C1 segment of cervical spinal cord (tissue), 14 donors: Measurements from ENCODE around the gene SLC25A34.

Source experiments
- DNase-seq, 14 donors: peaks; one replicate each; lab custom pipeline; 2025; lab: John Stamatoyannopoulos, UW

The SLC25A34 gene

GRCh38 chr1:15733218-15733725 is 2.8 kb upstream of the SLC25A34 start:
- DNase-seq: peak in 1 of 14 donors; percentile 20

DNA sequence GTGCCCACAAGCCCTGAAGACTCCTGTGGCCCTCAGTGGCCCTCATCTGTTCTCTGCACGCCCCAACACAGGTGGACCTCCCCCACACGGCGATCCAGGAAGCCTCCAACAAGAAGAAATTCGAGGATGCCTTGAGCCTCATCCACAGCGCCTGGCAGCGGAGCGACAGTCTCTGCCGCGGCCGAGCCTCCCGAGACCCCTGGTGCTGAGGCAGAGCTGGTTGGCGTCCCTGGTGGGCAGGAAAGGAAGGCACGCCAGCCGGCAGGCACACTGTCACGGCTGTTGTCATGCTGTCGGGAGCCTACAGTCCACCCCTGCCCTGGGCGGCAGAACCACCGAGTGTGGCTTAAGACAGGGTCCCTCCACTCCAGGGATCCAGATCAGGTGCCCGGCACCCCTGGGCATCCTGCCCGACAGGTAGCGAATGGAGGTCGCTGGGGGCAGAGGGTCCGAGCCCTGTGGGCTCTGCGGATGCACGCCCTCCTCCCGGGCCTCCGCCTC is 2.3 kb upstream of the SLC25A34 start:
- DNase-seq: no peak

DNA sequence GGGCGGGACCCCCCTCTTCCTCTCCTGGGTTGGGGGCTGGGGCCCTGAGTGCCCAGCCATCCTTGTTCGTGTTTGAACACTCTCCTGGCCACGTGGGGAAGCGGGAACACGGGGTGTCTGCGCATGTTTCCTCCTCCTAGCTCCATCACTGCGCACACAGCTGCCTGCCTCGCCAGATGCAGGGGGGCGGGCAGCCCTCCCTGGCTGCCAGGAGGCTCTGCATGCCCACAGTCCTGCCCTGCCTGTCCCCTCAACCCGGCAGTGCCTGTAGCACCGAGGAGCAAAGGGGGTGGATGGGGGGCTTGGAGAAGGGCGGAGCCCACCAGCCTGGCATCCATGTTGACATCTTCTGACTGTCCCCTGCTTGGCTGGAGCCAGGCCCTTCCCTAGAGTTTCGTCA is 1.8 kb upstream of the SLC25A34 start:
- no peak for DNase-seq

DNA sequence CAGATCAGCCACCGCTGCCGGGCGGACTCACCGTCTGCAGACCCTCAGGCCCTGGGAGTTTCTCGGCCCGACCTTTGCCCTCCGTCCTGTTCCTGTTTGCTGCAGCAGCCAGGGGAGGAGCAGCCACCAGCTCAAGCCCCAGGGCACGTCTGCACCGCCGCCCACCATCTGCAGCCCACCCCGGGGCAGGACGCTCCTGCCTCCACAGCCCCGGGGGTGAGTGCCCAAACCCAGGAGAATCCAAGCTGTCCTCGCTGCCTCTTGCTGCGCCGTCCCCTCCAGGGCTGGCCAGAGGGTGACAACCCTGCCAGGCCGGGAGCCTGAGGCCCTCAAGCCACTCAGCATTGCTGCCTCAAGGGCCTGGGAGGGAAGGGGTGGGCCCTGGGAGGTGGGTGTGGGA is 1.2 kb upstream of the SLC25A34 start:
- no peak for DNase-seq

DNA sequence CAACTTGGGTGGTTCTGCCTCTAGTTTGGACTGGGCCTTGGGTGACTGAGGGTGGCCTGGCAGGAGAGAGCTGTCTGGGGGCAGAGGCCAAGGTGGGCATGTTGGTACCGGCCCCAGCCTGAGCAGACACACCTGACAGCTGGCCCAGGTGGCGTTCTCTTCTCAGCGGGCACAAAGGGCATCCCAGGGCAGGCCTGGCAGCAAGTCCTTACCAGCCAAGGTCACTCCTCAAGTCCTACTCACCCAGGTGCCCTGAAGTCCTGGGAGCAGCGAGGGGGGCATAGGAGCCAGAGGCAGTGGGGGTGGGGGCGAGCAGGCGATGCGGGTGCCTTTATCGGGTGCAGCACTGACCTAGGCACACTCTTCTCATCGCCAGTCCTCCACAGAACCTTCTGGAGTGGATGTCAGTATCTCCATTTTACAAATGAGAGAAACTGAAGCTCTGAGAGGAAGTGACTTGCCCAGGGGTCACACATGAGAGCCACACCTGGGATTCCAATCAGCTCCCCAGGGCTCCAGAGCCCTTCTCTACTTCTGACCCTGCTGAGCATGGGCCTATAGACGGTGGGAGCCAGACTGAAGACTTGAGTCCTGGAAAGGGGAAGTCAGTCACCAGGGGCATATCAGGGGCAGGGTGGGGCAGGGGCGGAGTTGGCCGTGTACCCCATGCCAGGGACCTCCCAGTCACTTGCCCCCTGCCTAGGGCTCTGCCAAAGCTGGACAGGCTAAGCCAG is 587 bp upstream of the SLC25A34 start:
- DNase-seq: no peak

DNA sequence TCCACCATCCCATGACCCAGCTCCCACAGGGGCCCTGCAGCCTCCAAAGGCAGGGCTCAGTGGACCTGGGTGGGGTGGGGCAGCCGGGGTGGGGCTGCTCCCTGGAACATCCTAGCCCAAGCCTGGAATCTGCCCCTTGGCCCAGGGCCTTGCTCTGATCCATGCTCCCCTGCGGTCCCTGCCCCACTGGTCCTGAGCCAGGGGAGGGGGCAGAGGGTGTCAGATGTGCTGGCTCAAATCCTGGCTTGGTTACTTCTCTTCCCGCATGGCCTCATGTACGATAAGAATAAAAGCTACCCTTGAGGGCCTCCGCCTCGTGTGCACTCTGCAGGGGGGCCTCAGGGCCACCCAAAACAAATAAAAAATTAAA is 819 bp downstream of the SLC25A34 start:
- no peak for DNase-seq

DNA sequence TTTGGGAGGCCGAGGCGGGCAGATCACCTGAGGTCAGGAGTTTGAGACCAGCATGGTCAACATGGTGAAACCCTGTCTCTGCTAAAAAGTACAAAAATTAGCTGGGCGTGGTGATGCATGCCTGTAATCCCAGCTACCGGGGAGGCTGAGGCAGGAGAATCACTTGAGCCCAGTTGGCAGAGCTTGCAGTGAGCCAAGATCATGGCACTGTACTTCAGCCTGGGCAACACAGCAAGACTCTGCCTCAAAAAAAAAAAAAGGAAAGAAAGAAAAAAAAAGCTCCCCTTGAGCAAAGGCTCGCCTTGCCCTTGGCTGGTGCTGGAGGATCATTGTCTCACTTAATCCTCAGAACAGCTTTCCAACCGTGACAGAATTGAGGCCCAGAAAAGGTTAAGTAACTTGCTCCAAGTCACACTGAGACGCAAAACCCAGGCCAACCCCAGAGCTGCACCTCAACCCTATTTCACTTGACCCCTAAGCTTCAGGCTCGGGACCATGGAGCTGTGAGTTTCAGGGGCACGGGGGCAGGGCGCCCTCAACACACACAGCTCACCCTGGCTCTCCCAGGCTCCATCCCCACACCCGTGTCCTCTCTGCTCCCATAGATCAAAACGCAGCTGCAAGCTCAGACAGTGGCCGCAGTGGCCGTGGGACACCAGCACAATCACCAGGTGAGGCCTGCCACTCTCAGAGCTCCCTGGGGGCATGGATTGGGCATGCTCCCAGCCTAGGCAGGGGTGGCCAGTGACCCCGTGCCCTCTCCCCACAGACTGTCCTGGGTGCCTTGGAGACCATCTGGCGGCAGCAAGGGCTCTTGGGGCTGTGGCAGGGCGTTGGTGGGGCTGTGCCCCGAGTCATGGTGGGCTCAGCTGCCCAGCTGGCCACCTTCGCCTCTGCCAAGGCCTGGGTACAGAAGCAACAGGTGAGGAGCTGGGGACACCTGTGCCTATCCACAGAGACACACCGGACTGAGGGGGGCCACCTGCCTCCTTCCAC is 1.6 kb downstream of the SLC25A34 start:
- no peak for DNase-seq

- DNase-seq: no peak
Observed at GRCh38 chr1:15738416-15739113, 2.5 kb downstream of the SLC25A34 start.

DNA sequence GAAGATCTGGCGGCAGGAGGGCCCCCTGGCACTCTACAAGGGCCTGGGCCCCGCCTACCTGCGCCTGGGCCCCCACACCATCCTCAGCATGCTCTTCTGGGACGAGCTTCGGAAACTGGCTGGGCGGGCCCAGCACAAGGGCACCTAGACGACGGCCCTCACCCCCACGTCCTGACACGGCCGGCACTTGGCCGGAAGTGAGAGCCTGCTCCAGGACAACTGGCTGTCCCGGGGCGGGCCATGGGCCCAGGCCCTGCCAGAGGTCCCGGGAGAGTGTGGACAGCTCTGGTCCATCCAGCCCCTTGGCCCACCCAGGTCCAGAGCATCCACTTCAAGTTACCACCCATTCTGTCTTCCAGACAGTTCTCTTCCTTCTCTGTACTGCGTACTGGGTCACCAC is 3.2 kb downstream of the SLC25A34 start:
- no peak for DNase-seq

DNA sequence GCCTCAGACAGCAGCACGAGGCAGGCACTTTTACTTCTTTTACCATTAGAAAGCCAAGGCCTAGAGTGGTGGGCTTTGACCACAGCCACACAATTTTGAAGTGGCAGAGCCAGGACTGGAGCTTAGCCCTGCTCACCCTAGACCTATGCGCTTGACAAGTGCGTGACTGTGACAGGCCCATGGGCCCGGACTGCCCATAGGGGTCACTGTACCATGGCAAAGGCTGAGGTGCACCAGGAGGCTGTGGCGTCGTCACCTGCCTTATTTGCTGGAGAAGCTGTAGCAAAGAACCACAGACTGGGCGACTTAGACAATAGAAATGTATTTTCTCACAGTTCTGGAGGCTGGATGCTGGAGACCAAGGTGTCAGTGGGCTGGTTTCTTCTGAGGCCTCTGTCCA is 3.7 kb downstream of the SLC25A34 start:
- no peak for DNase-seq

GRCh38 chr1:15740924-15741850 is 5.1 kb downstream of the SLC25A34 start:
- peak in 10 of 14 donors; percentile 14 to 80 (median 24) for DNase-seq

DNA sequence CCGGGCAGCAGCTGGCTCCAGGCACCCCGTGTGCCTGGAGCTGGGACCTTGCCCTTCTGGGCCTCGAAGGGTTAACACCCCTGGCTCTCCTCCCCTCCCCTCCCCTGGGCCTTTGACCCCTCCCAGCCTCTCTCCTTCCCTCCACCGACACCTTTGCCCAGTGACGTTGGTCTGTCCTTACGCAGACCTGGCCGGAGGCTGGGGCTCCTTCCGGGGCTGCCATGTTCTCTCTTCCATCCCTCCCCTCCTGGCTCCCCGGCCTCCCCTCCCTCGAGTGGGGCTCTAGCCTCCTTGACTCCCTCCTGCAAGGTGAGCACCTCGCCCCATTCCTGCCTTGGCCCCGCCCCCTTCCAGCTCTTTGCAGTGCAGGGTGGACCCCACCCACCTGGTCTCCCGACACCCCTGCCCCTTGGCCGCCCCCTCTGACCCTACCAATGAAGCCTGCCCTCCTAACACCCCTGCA is 6.3 kb downstream of the SLC25A34 start, which contains the start of gene TMEM82:
Gene TMEM82 (plus strand): TSS at position 161 of the 463 bp plus-strand sequence. CDS start 61 bp downstream, at position 222.
- DNase-seq: no peak

DNA sequence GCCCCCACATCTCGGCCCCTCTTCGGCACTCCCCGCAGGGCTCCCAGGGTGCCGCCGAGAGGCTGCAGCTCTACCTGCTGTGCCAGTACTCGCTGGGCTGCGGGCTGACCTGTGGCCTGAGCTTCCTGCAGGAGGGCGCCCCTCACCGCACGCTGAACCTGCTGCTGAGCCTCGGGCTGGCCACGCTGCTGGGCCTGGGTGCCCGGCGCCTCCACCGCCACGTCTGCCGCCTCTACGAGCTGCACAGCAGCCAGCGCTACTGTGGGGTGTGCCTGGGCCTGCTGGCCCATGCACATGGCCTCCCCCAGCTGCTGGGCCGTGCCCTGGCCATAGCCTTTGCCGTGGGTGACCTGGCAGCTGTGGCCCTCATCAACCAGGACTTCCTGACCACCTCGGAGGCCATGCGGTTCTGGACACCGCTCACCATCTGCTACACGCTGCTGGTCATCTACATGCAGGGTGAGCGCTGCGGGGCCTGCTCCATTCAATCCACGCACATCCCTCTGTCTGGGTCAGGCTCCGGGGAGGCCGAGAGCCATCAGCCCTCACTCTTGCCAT is 8.1 kb downstream of the SLC25A34 start:
- no peak for DNase-seq

DNA sequence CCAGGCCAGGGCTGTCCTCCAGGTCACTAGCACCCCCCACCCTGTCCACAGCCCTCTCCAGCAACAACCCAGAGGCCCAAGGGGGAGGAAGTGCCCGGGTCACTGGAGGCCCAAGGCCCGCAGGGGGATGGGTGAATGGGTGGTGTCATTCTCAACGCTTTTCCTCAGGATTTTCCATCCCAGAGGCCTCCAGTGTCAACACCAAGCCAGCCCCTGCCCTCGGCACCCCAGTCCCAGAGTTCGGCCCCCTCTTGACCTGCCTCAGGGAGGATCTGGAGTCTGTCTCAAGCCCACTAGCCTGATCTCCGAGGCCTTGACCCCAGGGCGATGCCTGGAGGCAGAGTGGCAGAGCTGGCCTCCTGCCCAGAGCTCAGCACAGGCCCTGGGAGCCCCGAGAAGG is 11.3 kb downstream of the SLC25A34 start:
- no peak for DNase-seq

- no peak for DNase-seq
Observed at GRCh38 chr1:15748264-15748663, 12.2 kb downstream of the SLC25A34 start.

- no peak for DNase-seq
Observed at GRCh38 chr1:15748690-15749398, 12.8 kb downstream of the SLC25A34 start.

DNA sequence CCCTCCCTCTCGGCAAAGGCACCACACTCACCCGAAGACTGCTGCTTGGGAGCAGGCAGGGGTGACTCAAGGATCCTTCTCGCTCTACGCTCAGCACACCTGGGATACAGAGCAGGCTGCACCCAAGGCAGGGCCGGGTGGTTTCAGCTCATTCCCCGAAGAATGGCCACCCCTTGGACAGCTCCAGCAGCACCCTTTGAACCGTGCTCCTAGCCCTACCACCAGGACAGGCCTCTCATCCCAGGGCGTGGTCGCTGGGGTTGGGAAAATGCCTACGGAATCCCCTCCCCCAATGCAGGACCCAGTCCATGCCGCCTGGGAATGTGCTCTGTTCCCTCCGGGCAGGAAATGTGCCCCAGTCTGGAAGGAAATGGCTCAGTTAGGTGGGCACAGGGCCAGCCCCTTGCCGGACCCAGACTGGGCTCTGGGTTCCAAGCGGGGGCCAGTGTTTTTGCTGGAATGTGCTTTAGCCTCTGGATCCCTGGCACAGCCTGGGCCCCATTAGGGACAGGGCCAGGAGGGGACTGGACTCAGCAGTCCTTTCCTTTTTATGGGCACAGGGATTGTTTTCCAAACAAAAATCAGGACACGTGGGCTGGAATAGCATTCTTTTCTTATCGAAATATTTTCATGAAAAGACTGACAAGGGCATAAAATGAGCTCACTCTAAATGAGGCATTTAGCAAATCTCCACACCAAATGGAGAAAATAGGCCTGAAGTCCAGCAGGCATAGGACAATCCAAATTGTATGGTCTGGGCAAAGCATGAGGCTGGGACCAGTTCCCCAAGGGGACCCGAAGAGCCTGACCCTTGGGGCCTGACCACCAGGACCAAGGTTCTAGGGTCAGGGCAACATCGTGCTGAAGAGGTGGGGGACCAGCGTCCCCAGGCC is 13.6 kb downstream of the SLC25A34 start:
- peak in 1 of 14 donors; percentile 23 for DNase-seq

DNA sequence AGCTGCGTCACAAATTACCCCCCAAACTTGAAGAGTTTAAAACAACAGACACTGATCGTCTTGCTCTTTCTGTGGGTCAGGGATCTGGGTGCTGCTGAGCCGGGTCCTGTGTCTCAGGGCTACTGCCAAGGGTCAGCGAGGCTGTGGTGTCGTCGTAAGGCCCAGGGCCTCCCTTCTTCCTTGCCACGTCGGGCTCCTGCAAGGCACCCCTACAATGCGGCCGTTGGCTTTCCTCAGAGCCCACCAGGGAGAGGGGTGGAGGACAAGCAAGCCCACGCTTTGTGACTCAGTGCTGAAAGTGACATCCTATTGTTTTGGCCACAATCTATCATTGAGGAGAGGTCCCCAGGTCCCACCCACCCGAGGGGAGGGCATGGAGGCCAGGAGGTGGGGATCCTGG is 14.9 kb downstream of the SLC25A34 start:
- no peak for DNase-seq
